ENCODE measurements around the gene OR2C1. TPM values are rescaled to one million over a fixed set of nuclear protein-coding genes. Genes with fewer than 3 reads are reported as not detected.

OR2C1 gene
- total RNA-seq, 4 donors from 2014 or later: not detected

DNA sequence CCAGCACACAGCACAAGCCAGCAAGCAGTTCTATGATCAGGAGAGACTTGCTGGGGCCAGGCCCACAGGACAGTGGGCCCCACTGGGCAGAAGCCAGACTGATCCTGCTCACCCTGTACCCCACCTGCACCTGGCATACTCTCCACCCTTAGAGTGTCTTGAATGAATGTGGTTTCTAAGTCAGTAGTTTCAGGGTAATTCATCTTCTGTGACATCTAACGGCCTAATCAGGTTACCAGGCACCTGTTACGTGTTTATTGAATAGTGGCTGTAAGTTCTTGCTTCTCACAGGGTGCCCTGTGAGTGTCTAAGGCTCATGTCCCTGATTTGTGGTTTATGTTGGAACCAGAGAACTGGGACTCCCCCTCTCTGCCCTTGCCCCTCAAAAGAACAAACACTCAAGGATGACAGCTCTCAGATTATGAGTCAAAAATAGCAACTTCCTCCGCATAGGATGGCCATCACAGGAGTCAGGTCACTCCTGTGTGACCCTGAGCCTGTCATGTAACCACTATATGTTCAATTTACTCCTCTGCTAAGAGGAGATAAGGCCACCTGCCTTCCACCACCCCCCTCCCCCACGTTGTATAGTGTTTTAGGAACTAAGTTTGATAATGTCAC lies 7.0 kb upstream of the OR2C1 start:
- Histone ChIP-seq H3K27ac (no peak overlapping the region), H3K36me3 (no peaks in the 10 kb centered on the region), H3K4me1 (no peaks in the 10 kb centered on the region), H3K27me3 (no peaks in the 10 kb centered on the region), H3K4me3 (no peak overlapping the region), H3K9me3 (peaks cover 0 to 1% (median 0%) of the 10 kb centered on the region in 3 donors)
- intact Hi-C loops (cut with DNase I): no loop called here
- no peak for DNase-seq
- 38 to 49% methylated on average over 2 to 4 of the region's 4 CpGs for WGBS, 2 donors
- TF ChIP-seq, protein P1, sequence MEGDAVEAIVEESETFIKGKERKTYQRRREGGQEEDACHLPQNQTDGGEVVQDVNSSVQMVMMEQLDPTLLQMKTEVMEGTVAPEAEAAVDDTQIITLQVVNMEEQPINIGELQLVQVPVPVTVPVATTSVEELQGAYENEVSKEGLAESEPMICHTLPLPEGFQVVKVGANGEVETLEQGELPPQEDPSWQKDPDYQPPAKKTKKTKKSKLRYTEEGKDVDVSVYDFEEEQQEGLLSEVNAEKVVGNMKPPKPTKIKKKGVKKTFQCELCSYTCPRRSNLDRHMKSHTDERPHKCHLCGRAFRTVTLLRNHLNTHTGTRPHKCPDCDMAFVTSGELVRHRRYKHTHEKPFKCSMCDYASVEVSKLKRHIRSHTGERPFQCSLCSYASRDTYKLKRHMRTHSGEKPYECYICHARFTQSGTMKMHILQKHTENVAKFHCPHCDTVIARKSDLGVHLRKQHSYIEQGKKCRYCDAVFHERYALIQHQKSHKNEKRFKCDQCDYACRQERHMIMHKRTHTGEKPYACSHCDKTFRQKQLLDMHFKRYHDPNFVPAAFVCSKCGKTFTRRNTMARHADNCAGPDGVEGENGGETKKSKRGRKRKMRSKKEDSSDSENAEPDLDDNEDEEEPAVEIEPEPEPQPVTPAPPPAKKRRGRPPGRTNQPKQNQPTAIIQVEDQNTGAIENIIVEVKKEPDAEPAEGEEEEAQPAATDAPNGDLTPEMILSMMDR (IDR thresholded peaks at IDR 0.05): no peak
- TF ChIP-seq POLR2A (IDR thresholded peaks at IDR 0.05): no peak

DNA sequence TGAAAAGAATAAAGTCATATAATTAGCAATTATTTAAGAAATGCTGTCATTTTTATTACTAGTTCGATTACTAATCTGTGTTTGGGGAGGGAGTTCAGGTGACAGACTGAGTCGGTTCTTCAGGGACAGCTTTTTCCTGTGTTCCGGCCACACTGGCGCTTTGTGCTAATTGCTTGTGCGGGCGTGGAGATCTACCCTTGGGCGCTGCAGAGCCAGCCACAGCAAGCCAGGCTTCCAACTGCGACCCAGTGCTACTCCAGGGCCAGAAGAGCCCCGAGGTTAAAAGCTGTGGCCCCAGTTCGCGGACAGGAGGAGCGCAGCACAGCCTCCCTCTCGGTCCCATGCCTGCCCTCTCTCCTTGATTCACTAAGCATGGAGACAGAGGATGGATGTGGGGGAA lies 6.5 kb upstream of the OR2C1 start:
- no peak overlapping the region for H3K4me3 ChIP-seq
- no peaks in the 10 kb centered on the region for H3K27me3 ChIP-seq
- no peaks in the 10 kb centered on the region for H3K9me3 ChIP-seq
- TF ChIP-seq POLR2A (IDR thresholded peaks at IDR 0.05): no peak
- TF ChIP-seq, protein P1 (IDR thresholded peaks at IDR 0.05): no peak
- H3K4me1 ChIP-seq: no peaks in the 10 kb centered on the region
- intact Hi-C loops (cut with DNase I): no loop called here
- no peaks in the 10 kb centered on the region for H3K36me3 ChIP-seq
- no peak for DNase-seq
- no peak overlapping the region for H3K27ac ChIP-seq
- 70 to 73% methylated on average over 6 to 9 of the region's 13 CpGs for WGBS, 2 donors

DNA sequence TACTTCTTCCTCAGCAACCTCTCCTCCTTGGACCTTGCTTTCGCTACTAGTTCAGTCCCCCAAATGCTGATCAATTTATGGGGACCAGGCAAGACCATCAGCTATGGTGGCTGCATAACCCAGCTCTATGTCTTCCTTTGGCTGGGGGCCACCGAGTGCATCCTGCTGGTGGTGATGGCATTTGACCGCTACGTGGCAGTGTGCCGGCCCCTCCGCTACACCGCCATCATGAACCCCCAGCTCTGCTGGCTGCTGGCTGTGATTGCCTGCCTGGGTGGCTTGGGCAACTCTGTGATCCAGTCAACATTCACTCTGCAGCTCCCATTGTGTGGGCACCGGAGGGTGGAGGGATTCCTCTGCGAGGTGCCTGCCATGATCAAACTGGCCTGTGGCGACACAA lies 429 bp downstream of the OR2C1 start:
- H3K27me3 ChIP-seq: peaks cover 0 to 2% (median 0%) of the 10 kb centered on the region in 4 donors
- TF ChIP-seq POLR2A (IDR thresholded peaks at IDR 0.05): no peak
- TF ChIP-seq, protein P1 (IDR thresholded peaks at IDR 0.05): no peak
- 92 to 93% methylated on average over 2 to 7 of the region's 10 CpGs for WGBS, 2 donors
- no peak overlapping the region for H3K27ac ChIP-seq
- H3K9me3 ChIP-seq: no peaks in the 10 kb centered on the region
- intact Hi-C loops (cut with DNase I): no loop called here
- no peak overlapping the region for H3K4me3 ChIP-seq
- no peak for DNase-seq
- H3K4me1 ChIP-seq: no peaks in the 10 kb centered on the region
- H3K36me3 ChIP-seq: no peaks in the 10 kb centered on the region

DNA sequence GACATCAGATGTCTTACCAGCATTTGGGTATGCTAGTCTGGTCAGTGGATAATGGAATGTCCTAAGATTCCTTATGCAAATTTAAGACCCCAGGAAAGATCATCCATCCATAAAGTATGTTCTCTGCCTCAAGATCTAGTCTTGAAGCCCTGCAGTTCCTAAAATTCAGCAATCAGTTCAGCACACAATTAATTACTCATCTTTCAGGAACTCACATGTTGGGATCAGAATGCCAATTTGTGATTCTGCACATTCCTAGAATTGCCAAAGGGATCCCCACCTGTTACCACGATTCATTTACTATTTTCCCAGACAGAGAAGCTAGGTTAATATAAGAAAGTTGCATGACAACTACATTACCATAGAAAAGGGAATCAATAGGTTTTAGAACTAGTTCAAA lies 3.2 kb downstream of the OR2C1 start:
- Histone ChIP-seq H3K27ac (no peak overlapping the region), H3K9me3 (peaks cover 0 to 5% (median 2%) of the 10 kb centered on the region in 3 donors), H3K4me1 (no peaks in the 10 kb centered on the region), H3K36me3 (no peaks in the 10 kb centered on the region), H3K4me3 (no peak overlapping the region), H3K27me3 (peaks cover 0 to 19% (median 0%) of the 10 kb centered on the region in 4 donors)
- no peak for DNase-seq
- intact Hi-C loops (cut with DNase I): no loop called here
- TF ChIP-seq, protein P1 (IDR thresholded peaks at IDR 0.05): no peak
- TF ChIP-seq POLR2A (IDR thresholded peaks at IDR 0.05): no peak
- 23 to 47% methylated on average over 1 of the region's 1 CpG for WGBS, 2 donors

DNA sequence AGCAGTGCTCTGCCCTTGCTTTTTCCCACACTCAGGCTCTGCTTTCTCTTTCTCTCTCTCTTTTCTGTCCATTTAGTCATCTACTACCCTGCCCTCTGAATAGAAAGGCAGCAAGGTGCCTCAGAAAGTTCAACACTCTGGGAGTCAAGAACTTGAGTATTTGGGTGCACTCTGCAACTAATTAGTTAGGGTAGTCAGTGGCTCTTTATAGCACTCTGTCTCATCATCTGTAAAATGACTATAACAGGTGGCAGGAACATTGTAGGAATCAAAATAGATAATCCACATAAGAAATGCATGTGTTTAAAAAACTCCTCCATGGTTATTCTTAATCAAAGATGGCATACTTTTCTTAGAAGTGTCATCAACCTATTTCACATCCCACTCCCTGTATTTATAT lies 7.2 kb downstream of the OR2C1 start:
- intact Hi-C loops (cut with DNase I): no loop called here
- TF ChIP-seq, protein P1 (IDR thresholded peaks at IDR 0.05): no peak
- TF ChIP-seq POLR2A (IDR thresholded peaks at IDR 0.05): no peak
- H3K27ac ChIP-seq: no peak overlapping the region
- DNase-seq: no peak
- no peak overlapping the region for H3K4me3 ChIP-seq
- peaks cover 0 to 8% (median 0%) of the 10 kb centered on the region in 3 donors for H3K4me1 ChIP-seq
- peaks cover 0 to 19% (median 0%) of the 10 kb centered on the region in 4 donors for H3K27me3 ChIP-seq
- H3K36me3 ChIP-seq: no peaks in the 10 kb centered on the region
- peaks cover 0 to 26% (median 14%) of the 10 kb centered on the region in 3 donors for H3K9me3 ChIP-seq
